Astrocyte (in vitro differentiated cells and primary cell): ENCODE results near the gene METTL15. TPM values are rescaled to one million over a fixed set of nuclear protein-coding genes. Genes with fewer than 3 reads are reported as not detected.

Experiments
- DNase-seq: peaks from one replicate; pipeline ENCODE4 v3.0.0-alpha.2; 2010; ENCODE audit warnings: low read depth
- FAIRE-seq: peaks from 2 replicates; lab custom pipeline; 2011; peaks lifted over from hg19 to GRCh38; lab: Jason Lieb, UNC
- H2AFZ ChIP-seq: 2 replicates; pipeline ENCODE4 v1.6.0; 2012; ENCODE audit warnings: low read depth, low read length, inconsistent platforms
- H3K27ac ChIP-seq: 2 replicates; pipeline ENCODE4 v1.5.1; 2011; ENCODE audit warnings: low read depth, low read length, inconsistent platforms
- H3K27me3 ChIP-seq: 2 replicates; pipeline ENCODE4 v1.6.0; 2011; ENCODE audit warnings: low read length, inconsistent platforms; ENCODE audit not compliant: insufficient read depth
- H3K36me3 ChIP-seq: 2 replicates; pipeline ENCODE4 v1.5.1; 2011; ENCODE audit warnings: low read length, inconsistent platforms; ENCODE audit not compliant: insufficient read depth
- H3K4me1 ChIP-seq: 2 replicates; pipeline ENCODE4 v1.5.1; 2011; ENCODE audit warnings: low read length, inconsistent platforms; ENCODE audit not compliant: insufficient read depth
- H3K4me2 ChIP-seq: 2 replicates; pipeline ENCODE4 v1.6.0; 2012; ENCODE audit warnings: low read length, inconsistent platforms
- H3K4me3 ChIP-seq: 2 replicates; pipeline ENCODE4 v1.5.1; 2011; ENCODE audit warnings: low read depth, mild to moderate bottlenecking, low read length, inconsistent platforms; ENCODE audit not compliant: insufficient read depth
- H3K79me2 ChIP-seq: 2 replicates; pipeline ENCODE4 v1.6.0; 2012; ENCODE audit warnings: mild to moderate bottlenecking, low read length, inconsistent platforms; ENCODE audit not compliant: insufficient read depth
- H3K9ac ChIP-seq: 2 replicates; pipeline ENCODE4 v1.6.0; 2012; ENCODE audit warnings: mild to moderate bottlenecking, low read length, inconsistent platforms
- H3K9me3 ChIP-seq: 2 replicates; pipeline ENCODE4 v1.5.1; 2012; ENCODE audit warnings: low read depth, mild to moderate bottlenecking, low read length, inconsistent platforms; ENCODE audit not compliant: insufficient read depth
- H4K20me1 ChIP-seq: 2 replicates; pipeline ENCODE4 v1.6.0; 2012; ENCODE audit warnings: low read length, inconsistent platforms; ENCODE audit not compliant: insufficient read depth
- H3K27ac Mint-ChIP-seq: one replicate; pipeline ENCODE4 v1.8.0; 2021; ENCODE audit warnings: mild to moderate bottlenecking, mixed read lengths; ENCODE audit not compliant: unreplicated experiment
- H3K27me3 Mint-ChIP-seq: one replicate; pipeline ENCODE4 v1.8.0; 2021; ENCODE audit warnings: low read depth, mixed read lengths; ENCODE audit not compliant: unreplicated experiment
- H3K36me3 Mint-ChIP-seq: one replicate; pipeline ENCODE4 v1.8.0; 2021; ENCODE audit warnings: low read depth, mixed read lengths; ENCODE audit not compliant: unreplicated experiment
- H3K4me1 Mint-ChIP-seq: one replicate; pipeline ENCODE4 v1.8.0; 2021; ENCODE audit warnings: low read depth, mixed read lengths; ENCODE audit not compliant: unreplicated experiment
- H3K4me3 Mint-ChIP-seq: one replicate; pipeline ENCODE4 v1.8.0; 2021; ENCODE audit warnings: mild to moderate bottlenecking, moderate library complexity, mixed read lengths; ENCODE audit not compliant: unreplicated experiment
- H3K9me3 Mint-ChIP-seq: one replicate; pipeline ENCODE4 v1.8.0; 2021; ENCODE audit warnings: mild to moderate bottlenecking, mixed read lengths; ENCODE audit not compliant: unreplicated experiment
- EZH2 ChIP-seq: IDR thresholded peaks from 2 replicates; pipeline ENCODE4 v1.6.1; 2012; ENCODE audit warnings: mild to moderate bottlenecking, low read length, inconsistent platforms; ENCODE audit not compliant: insufficient read depth
- total RNA-seq: library from RNA; stranded (reverse); gene quantifications from 2 replicates; pipeline ENCODE4 v1.2.1, GENCODE V29; 2021
- TF ChIP-seq, protein P1 (sequence below): IDR thresholded peaks from 2 replicates; pipeline ENCODE4 v1.5.1; 2011; ENCODE audit warnings: low read depth, mild to moderate bottlenecking, inconsistent platforms, low read length, moderate library complexity; ENCODE audit not compliant: insufficient read depth

The METTL15 gene
- total RNA-seq, 1 donor from 2014 or later = 10.8 TPM

- peak; percentile 99 for FAIRE-seq
- Histone ChIP-seq H3K27ac (peak overlapping the region; percentile 61), H3K4me1 (peaks cover 8% of the 10 kb centered on the region), H3K4me2 (peak overlapping the region; percentile 55), H3K9me3 (no peaks in the 10 kb centered on the region), H3K79me2 (no peaks in the 10 kb centered on the region), H3K36me3 (no peaks in the 10 kb centered on the region), H3K27me3 (no peaks in the 10 kb centered on the region), H3K9ac (no peak overlapping the region), H2AFZ (no peak overlapping the region), H4K20me1 (no peaks in the 10 kb centered on the region), H3K4me3 (no peak overlapping the region)
- Mint-ChIP-seq H3K4me3 (no peak overlapping the region), H3K27me3 (no peaks in the 10 kb centered on the region), H3K9me3 (peaks cover under 1% of the 10 kb centered on the region), H3K36me3 (peaks cover 3% of the 10 kb centered on the region), H3K27ac (peak overlapping the region; percentile 79), H3K4me1 (peaks cover 12% of the 10 kb centered on the region)
- DNase-seq = peak; percentile 93
- TF ChIP-seq, protein P1, sequence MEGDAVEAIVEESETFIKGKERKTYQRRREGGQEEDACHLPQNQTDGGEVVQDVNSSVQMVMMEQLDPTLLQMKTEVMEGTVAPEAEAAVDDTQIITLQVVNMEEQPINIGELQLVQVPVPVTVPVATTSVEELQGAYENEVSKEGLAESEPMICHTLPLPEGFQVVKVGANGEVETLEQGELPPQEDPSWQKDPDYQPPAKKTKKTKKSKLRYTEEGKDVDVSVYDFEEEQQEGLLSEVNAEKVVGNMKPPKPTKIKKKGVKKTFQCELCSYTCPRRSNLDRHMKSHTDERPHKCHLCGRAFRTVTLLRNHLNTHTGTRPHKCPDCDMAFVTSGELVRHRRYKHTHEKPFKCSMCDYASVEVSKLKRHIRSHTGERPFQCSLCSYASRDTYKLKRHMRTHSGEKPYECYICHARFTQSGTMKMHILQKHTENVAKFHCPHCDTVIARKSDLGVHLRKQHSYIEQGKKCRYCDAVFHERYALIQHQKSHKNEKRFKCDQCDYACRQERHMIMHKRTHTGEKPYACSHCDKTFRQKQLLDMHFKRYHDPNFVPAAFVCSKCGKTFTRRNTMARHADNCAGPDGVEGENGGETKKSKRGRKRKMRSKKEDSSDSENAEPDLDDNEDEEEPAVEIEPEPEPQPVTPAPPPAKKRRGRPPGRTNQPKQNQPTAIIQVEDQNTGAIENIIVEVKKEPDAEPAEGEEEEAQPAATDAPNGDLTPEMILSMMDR = no peak
- no peak for TF ChIP-seq EZH2
These were observed 38.0 kb downstream of the METTL15 start for GRCh38 chr11:28146123-28146751.

- DNase-seq (no peak), FAIRE-seq (no peak)
- Mint-ChIP-seq H3K9me3 (peaks cover 4% of the 10 kb centered on the region), H3K36me3 (peaks cover 6% of the 10 kb centered on the region), H3K4me1 (peaks cover 2% of the 10 kb centered on the region), H3K27ac (no peak overlapping the region), H3K4me3 (no peak overlapping the region), H3K27me3 (no peaks in the 10 kb centered on the region)
- H3K4me3 ChIP-seq = no peak overlapping the region
- no peaks in the 10 kb centered on the region for H3K36me3 ChIP-seq
- H2AFZ ChIP-seq = no peak overlapping the region
- no peak overlapping the region for H3K27ac ChIP-seq
- H4K20me1 ChIP-seq = no peaks in the 10 kb centered on the region
- no peaks in the 10 kb centered on the region for H3K27me3 ChIP-seq
- H3K9ac ChIP-seq = no peak overlapping the region
- no peak for TF ChIP-seq EZH2
- TF ChIP-seq, protein P1 = no peak
- H3K4me1 ChIP-seq = no peaks in the 10 kb centered on the region
- H3K4me2 ChIP-seq = no peak overlapping the region
- no peaks in the 10 kb centered on the region for H3K79me2 ChIP-seq
- no peaks in the 10 kb centered on the region for H3K9me3 ChIP-seq
These were observed 44.6 kb downstream of the METTL15 start for GRCh38 chr11:28152743-28153142.

- Histone ChIP-seq H2AFZ (no peak overlapping the region), H3K36me3 (peaks cover 5% of the 10 kb centered on the region), H3K9me3 (no peaks in the 10 kb centered on the region), H3K79me2 (no peaks in the 10 kb centered on the region), H3K27ac (no peak overlapping the region), H3K27me3 (no peaks in the 10 kb centered on the region), H3K4me2 (no peak overlapping the region), H3K4me3 (no peak overlapping the region), H4K20me1 (no peaks in the 10 kb centered on the region), H3K4me1 (no peaks in the 10 kb centered on the region), H3K9ac (no peak overlapping the region)
- Mint-ChIP-seq H3K27me3 (no peaks in the 10 kb centered on the region), H3K9me3 (peaks cover 6% of the 10 kb centered on the region), H3K36me3 (peaks cover 13% of the 10 kb centered on the region), H3K27ac (no peak overlapping the region), H3K4me1 (no peaks in the 10 kb centered on the region), H3K4me3 (no peak overlapping the region)
- TF ChIP-seq, protein P1 = no peak
- no peak for TF ChIP-seq EZH2
- FAIRE-seq = peak; percentile 82
- DNase-seq = peak; percentile 62
These were observed 45.4 kb downstream of the METTL15 start for GRCh38 chr11:28153586-28153985.
